Ovary (tissue), 9 donors: ENCODE measurements around the gene TMEM139. TPM values are rescaled to one million over a fixed set of nuclear protein-coding genes. Genes with fewer than 3 reads are reported as not detected.
"Not testable (repeated sequence)": the region's sequence is repeated elsewhere in the genome, so short reads cannot be mapped to it uniquely, and the experiment has no call there.

Experiments
- DNase-seq, 5 donors: peaks; one replicate each; pipeline ENCODE4 v3.0.0-alpha.2; 2019 to 2020
- H3K27ac ChIP-seq, 2 donors: fragments of 200-600 bp; one replicate each; pipeline versions ENCODE4 v1.5.1 to v1.8.0; 2019 to 2022
- H3K27me3 ChIP-seq: fragments of 200-600 bp; one replicate; pipeline ENCODE4 v1.8.0; 2022
- H3K36me3 ChIP-seq: fragments of 200-600 bp; sonication (generic); one replicate; pipeline ENCODE4 v1.5.1; 2019
- H3K4me1 ChIP-seq: one replicate; pipeline ENCODE4 v1.8.1; 2013; ENCODE audit warnings: mild to moderate bottlenecking, moderate library complexity; ENCODE audit not compliant: insufficient read depth
- H3K4me3 ChIP-seq: fragments of 200-600 bp; sonication (generic); one replicate; pipeline ENCODE4 v1.5.1; 2017
- H3K9me3 ChIP-seq, 2 donors: fragments of 200-600 bp in 1 of 2; sonication (generic) in 1 of 2; one replicate each; pipeline versions ENCODE4 v1.5.1 to v1.8.1; 2013 to 2019; ENCODE audit warnings: mild to moderate bottlenecking in 1 of 2, moderate library complexity in 1 of 2
- EP300 ChIP-seq: sonication (generic); formaldehyde crosslinking; IDR thresholded peaks from one replicate; pipeline ENCODE4 v1.6.1; 2017; ENCODE audit warnings: antibody characterized with exemption
- POLR2A ChIP-seq: fragments of 450-650 bp; IDR thresholded peaks from one replicate; pipeline ENCODE4 v1.6.1; 2017; ENCODE audit warnings: antibody characterized with exemption, mild to moderate bottlenecking, moderate library complexity
- WGBS, 3 donors: extraction: QIAGEN DNeasy Blood & Tissue Kit in 1 of 3; methylation state at CpG; one replicate each; pipeline versions ENCODE4 v1.1.5 to v1.1.7; 2013 to 2017; 5-methylcytosine and 5-hydroxymethylcytosine counted together
- intact Hi-C, 4 donors: fragments of 100-400 bp; cut with DNase I; formaldehyde crosslinking; loops; one replicate each; pipeline versions ENCODE4 v1.11.0 to v1.15.1; 2022 to 2023
- polyA plus RNA-seq, 2 donors: library from polyadenylated mRNA; stranded (reverse); fragments of 200-250 nt in 1 of 2; fragments of 350-450 nt in 1 of 2; fragmentation: Illumina TruSeq in 1 of 2; extraction: RNeasy Lipid Tissue Mini Kit (QIAGEN cat#74804) in 1 of 2; gene quantifications; one replicate each; pipeline ENCODE4 v1.2.3, GENCODE V29; 2013 to 2014
- total RNA-seq, 7 donors: library from RNA; depleted of rRNA in 2 of 7; stranded (reverse); fragments of >200 nt in 2 of 7; fragmentation: NEBNext Ultra II Directional in 3 of 7; extraction: Animal tissue kit (Norgen Biotek cat#: 25700) in 3 of 7; gene quantifications; one replicate each; pipeline versions ENCODE4 v1.1.0 to v1.2.4, GENCODE V29; 2016 to 2023
- TF ChIP-seq, protein P1 (sequence below), 3 donors: fragments of 450-650 bp in 2 of 3; fragments of 200-600 bp in 1 of 3; IDR thresholded peaks; one replicate each; pipeline versions ENCODE4 v1.5.1 to v1.8.0; 2016 to 2022; ENCODE audit warnings: antibody characterized with exemption in 3 of 3, mild to moderate bottlenecking in 1 of 3
- donor health status: DM: no; HTN: no; CAD: no; lungs with moderate emphysema.
- donor health status: DM: no; HTN: no; CAD: no.
- donor health status: Bipolar disorder and iron deficiency.
- donor health status: DM: yes; HTN: yes; CAD: no.
- donor health status: DM: no; HTN: no; CAD: no.
- donor health status: DM: yes; HTN: yes; CAD: no.

TMEM139 gene
- total and polyA plus RNA-seq, 9 donors, result 0.35 to 10.8 (median 0.61) TPM

DNA sequence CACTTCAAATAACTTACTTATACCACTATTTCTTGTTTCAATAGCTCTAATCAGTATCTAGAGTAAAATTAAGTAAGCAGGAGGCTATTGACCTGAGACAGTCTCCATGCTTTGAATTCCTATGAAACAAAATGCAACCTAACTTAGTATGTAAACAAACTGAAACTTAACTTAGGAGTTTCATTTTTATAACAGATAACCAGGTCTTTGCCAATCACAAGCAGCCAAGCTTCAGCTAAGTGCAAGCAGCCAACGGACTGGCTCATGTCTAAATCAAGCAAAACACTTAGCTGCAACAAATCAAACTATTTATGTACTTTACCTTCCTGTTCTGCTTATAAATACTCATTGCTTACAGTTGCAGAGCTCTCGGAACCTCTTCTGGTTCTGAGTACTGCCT, 25.9 kb upstream of the TMEM139 start:
- no peaks in the 10 kb centered on the region for H3K36me3 ChIP-seq
- H3K27ac ChIP-seq, result no peak overlapping the region
- no peaks in the 10 kb centered on the region for H3K27me3 ChIP-seq
- no peaks in the 10 kb centered on the region for H3K9me3 ChIP-seq
- peaks cover 2% of the 10 kb centered on the region for H3K4me1 ChIP-seq
- intact Hi-C loops, result no loop called here
- no peak for TF ChIP-seq EP300
- no peak for TF ChIP-seq POLR2A
- TF ChIP-seq, protein P1, sequence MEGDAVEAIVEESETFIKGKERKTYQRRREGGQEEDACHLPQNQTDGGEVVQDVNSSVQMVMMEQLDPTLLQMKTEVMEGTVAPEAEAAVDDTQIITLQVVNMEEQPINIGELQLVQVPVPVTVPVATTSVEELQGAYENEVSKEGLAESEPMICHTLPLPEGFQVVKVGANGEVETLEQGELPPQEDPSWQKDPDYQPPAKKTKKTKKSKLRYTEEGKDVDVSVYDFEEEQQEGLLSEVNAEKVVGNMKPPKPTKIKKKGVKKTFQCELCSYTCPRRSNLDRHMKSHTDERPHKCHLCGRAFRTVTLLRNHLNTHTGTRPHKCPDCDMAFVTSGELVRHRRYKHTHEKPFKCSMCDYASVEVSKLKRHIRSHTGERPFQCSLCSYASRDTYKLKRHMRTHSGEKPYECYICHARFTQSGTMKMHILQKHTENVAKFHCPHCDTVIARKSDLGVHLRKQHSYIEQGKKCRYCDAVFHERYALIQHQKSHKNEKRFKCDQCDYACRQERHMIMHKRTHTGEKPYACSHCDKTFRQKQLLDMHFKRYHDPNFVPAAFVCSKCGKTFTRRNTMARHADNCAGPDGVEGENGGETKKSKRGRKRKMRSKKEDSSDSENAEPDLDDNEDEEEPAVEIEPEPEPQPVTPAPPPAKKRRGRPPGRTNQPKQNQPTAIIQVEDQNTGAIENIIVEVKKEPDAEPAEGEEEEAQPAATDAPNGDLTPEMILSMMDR (IDR thresholded peaks at IDR 0.05), result no peak
- no peak overlapping the region for H3K4me3 ChIP-seq
- 5 to 16% (median 6%) methylated on average over 2 of the region's 2 CpGs for WGBS, 3 donors
- no peak for DNase-seq

DNA sequence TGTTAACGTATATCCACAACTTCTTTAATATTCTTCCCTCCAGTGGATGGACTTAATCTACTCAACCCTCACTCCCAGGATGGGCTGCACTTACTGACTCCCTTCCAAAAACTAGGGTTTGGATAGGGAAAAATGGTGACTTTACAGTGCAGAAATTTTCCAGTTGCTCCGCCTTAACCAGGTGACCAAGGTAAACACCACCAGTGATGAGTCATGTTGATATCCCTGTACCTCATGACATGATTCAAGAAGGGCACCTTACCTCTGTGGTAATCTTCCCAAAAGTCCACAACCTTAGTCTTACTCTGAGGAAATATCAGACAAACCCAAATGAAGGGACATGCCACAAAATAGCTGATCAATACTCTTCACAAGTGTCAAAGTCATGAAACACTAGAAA, 25.0 kb upstream of the TMEM139 start:
- Histone ChIP-seq H3K9me3 (no peaks in the 10 kb centered on the region), H3K4me1 (peaks cover 4% of the 10 kb centered on the region), H3K27ac (no peak overlapping the region), H3K36me3 (no peaks in the 10 kb centered on the region), H3K4me3 (no peak overlapping the region), H3K27me3 (no peaks in the 10 kb centered on the region)
- DNase-seq, result no peak
- intact Hi-C loops, result loop anchor here in 1 of 4 donors (10.0 kb wide), 1 partner anchor 155 kb away; no protein-coding TSS in a partner anchor
- WGBS, 3 donors, result 92 to 98% (median 95%) methylated on average over 2 of the region's 2 CpGs
- TF ChIP-seq EP300 (no peak), POLR2A (no peak)
- TF ChIP-seq, protein P1 (IDR thresholded peaks at IDR 0.05), result no peak

DNA sequence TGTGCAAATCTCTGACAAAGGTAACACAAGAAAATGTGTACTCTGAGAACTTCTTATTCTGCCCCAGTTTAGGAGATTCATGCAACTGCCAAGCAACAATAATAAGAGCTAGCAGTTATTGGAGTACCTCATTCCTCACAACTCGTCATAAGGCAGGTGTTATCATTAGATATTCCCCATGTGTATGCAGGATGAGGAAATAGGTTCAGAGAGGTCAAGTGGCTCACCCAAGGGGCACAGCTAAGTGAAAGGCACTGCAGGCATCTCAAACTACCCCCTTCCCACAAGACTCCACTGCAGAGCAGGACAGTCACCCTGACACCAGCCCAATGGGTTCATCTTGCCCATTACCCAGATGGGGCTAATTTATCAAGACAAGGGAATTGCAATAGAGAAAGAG, 22.9 kb upstream of the TMEM139 start:
- WGBS, 3 donors, result 85 to 97% (median 86%) methylated on average over 1 of the region's 1 CpG
- Histone ChIP-seq H3K9me3 (no peaks in the 10 kb centered on the region), H3K27ac (no peak overlapping the region), H3K27me3 (no peaks in the 10 kb centered on the region), H3K36me3 (no peaks in the 10 kb centered on the region), H3K4me1 (peaks cover 4% of the 10 kb centered on the region), H3K4me3 (no peak overlapping the region)
- DNase-seq, result no peak
- TF ChIP-seq, protein P1 (IDR thresholded peaks at IDR 0.05), result no peak
- TF ChIP-seq POLR2A, result no peak
- TF ChIP-seq EP300, result no peak
- intact Hi-C loops, result loop anchor here in 1 of 4 donors (10.0 kb wide), 1 partner anchor 153 kb away; no protein-coding TSS in a partner anchor

DNA sequence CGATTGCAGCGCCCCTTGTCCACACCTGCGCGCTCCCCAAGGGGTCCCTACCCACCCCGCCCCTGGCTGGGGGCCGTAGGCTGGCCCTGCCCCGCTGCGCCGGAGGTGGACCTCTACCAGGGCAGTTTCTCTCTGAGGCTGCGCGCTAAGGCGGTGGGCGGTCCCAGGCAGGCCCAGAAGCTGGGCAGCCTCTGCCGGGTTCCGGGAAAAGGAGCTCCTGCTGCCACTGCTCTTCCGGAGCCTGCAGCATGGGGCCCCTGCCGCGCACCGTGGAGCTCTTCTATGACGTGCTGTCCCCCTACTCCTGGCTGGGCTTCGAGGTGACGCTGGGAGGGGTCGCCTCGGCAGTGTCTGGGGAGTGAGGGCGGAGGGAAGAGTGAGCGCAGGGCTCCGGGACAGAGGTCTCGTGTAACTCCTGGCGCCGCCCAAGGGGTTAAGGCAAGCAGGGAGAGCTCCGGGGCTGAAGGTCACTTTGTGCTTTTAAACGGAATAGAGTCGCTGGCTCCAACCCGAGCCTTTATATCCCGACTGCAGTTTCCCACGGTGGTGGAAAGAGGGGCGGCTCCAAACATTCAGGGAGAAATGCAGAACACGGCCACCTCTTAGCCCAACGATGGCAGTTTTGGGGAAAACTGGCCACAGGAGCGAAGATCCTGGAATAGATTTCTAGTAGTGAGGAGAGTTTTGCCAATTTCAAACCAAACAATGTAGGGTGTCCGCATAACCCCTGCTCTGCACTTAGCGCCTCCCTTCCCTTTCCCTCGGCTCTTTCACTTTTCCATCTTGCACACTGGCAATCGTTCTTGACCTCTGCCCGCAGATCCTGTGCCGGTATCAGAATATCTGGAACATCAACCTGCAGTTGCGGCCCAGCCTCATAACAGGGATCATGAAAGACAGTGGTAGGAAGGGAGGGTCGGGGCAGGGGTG, 21.2 kb upstream of the TMEM139 start, which contains the start of gene GSTK1:
Gene GSTK1 (plus strand): TSS at position 176 of the 930 bp plus-strand sequence. CDS start 73 bp downstream, at position 249.
- intact Hi-C loops, result loop anchor here in 1 of 4 donors (10.0 kb wide), 1 partner anchor 151 kb away; no protein-coding TSS in a partner anchor
- Histone ChIP-seq H3K9me3 (no peaks in the 10 kb centered on the region), H3K27me3 (no peaks in the 10 kb centered on the region), H3K27ac (peak within 1 kb of the TSS; percentile 50 to 78), H3K4me1 (peaks cover 4% of the 10 kb centered on the region), H3K36me3 (no peaks in the 10 kb centered on the region), H3K4me3 (peak within 1 kb of the TSS; percentile 78)
- DNase-seq, result peak; percentile 75 to 86 (median 81)
- WGBS, 3 donors, result 1 to 3% (median 1%) methylated on average over 45 to 48 of the region's 48 CpGs
- TF ChIP-seq POLR2A (no peak), EP300 (no peak)
- TF ChIP-seq, protein P1 (IDR thresholded peaks at IDR 0.05), result no peak

DNA sequence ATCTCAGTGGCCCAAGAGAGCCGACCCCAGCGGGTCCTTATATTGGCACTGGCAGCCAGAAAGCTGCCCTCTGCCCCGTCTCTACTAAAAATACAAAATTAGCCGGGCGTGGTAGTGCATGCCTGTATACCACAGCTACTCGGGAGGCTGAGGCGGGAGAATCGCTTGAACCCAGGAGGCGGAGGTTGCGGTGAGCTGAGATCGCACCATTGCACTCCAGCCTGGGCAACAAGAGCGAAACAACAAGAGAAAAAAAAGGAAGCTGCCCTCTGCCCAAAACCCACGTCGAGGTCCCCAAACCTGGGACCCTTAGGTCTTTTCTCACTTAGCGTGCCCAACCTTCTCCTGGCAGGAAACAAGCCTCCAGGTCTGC, 20.6 kb upstream of the TMEM139 start:
- H3K27ac ChIP-seq, result peak overlapping the region; percentile 50 to 78
- H3K4me1 ChIP-seq, H3K36me3 ChIP-seq, DNase-seq, H3K27me3 ChIP-seq, H3K9me3 ChIP-seq: not testable (repeated sequence)
- intact Hi-C loops, result loop anchor here in 1 of 4 donors (10.0 kb wide), 1 partner anchor 151 kb away; no protein-coding TSS in a partner anchor
- peak overlapping the region; percentile 78 for H3K4me3 ChIP-seq
- WGBS, 3 donors, result 53 to 64% (median 55%) methylated on average over 15 of the region's 15 CpGs
